BLaER1 treated with 17β-estradiol and CSF1 and Interleukin-3, amounts not matched to agents 10 nM and 100 nM (cell line): ENCODE data around the gene SLC47A2.
"Not testable (repeated sequence)": the region's sequence is repeated elsewhere in the genome, so short reads cannot be mapped to it uniquely, and the experiment has no call there.

Experiments used
- H3K27ac ChIP-seq, 11 experiments: shearing (Covaris generic); formaldehyde crosslinking; 2 replicates each; pipeline ENCODE4 v1.8.1; 2022
- H3K27me3 ChIP-seq, 11 experiments: shearing (Covaris generic); formaldehyde crosslinking; 2 replicates each; pipeline ENCODE4 v1.8.1; 2022
- H3K36me3 ChIP-seq, 11 experiments: shearing (Covaris generic); formaldehyde crosslinking; 2 replicates each; pipeline ENCODE4 v1.8.1; 2022
- H3K4me1 ChIP-seq, 10 experiments: shearing (Covaris generic); formaldehyde crosslinking; 2 replicates each; pipeline ENCODE4 v1.8.1; 2022
- H3K4me2 ChIP-seq, 11 experiments: shearing (Covaris generic); formaldehyde crosslinking; 2 replicates each; pipeline ENCODE4 v1.8.1; 2022
- H3K4me3 ChIP-seq, 10 experiments: shearing (Covaris generic); formaldehyde crosslinking; 2 replicates each; pipeline ENCODE4 v1.8.1; 2022
- H3K9ac ChIP-seq, 11 experiments: shearing (Covaris generic); formaldehyde crosslinking; 2 replicates each; pipeline ENCODE4 v1.8.1; 2022
- H3K9me3 ChIP-seq, 11 experiments: shearing (Covaris generic); formaldehyde crosslinking; replicated peaks in 1 of 11; 2 replicates each; pipeline ENCODE4 v1.8.1; 2022
- H4K20me1 ChIP-seq, 11 experiments: shearing (Covaris generic); formaldehyde crosslinking; 2 replicates each; pipeline ENCODE4 v1.8.1; 2022
- Cebpa-rat ChIP-seq, 11 experiments: shearing (Covaris generic); IDR thresholded peaks; 2 replicates each; pipeline ENCODE4 v1.8.1; 2022

Gene SLC47A2

GRCh38 chr17:19706791-19707727 is 9.3 kb downstream of the SLC47A2 start:
- Histone ChIP-seq H3K9me3 (no peaks in the 10 kb centered on the region), H4K20me1 (peaks cover 0 to 10% (median 0%) of the 10 kb centered on the region in 11 experiments; a peak in 1 of 22 replicates), H3K4me2 (peak overlapping the region in 2 of 11 experiments; percentile 5 to 10; a peak in 1 of 22 replicates), H3K27me3 (no peaks in the 10 kb centered on the region), H3K27ac (no peak overlapping the region), H3K9ac (no peak overlapping the region), H3K4me3 (no peak overlapping the region), H3K36me3 (no peaks in the 10 kb centered on the region), H3K4me1 (peaks cover 0 to 4% (median 0%) of the 10 kb centered on the region in 10 experiments; a peak in 3 of 20 replicates)
- no peak for TF ChIP-seq Cebpa-rat (IDR thresholded peaks at IDR 0.05)

GRCh38 chr17:19705771-19706770 is 10.3 kb downstream of the SLC47A2 start:
- TF ChIP-seq Cebpa-rat (IDR thresholded peaks at IDR 0.05), result no peak
- Histone ChIP-seq H3K36me3 (no peaks in the 10 kb centered on the region), H3K4me1 (peaks cover 0 to 4% (median 0%) of the 10 kb centered on the region in 10 experiments; a peak in 3 of 20 replicates), H3K27me3 (no peaks in the 10 kb centered on the region), H3K27ac (no peak overlapping the region), H4K20me1 (peaks cover 0 to 10% (median 0%) of the 10 kb centered on the region in 11 experiments; a peak in 1 of 22 replicates), H3K4me3 (no peak overlapping the region), H3K4me2 (no peak overlapping the region), H3K9ac (no peak overlapping the region), H3K9me3 (no peaks in the 10 kb centered on the region)

GRCh38 chr17:19705201-19705600 is 11.2 kb downstream of the SLC47A2 start:
- no peak for TF ChIP-seq Cebpa-rat (IDR thresholded peaks at IDR 0.05)
- H3K4me3 ChIP-seq, result no peak overlapping the region
- H4K20me1 ChIP-seq, result peaks cover 0 to 10% (median 0%) of the 10 kb centered on the region in 11 experiments; a peak in 1 of 22 replicates
- no peak overlapping the region for H3K27ac ChIP-seq
- no peaks in the 10 kb centered on the region for H3K27me3 ChIP-seq
- no peaks in the 10 kb centered on the region for H3K9me3 ChIP-seq
- no peak overlapping the region for H3K4me2 ChIP-seq
- no peak overlapping the region for H3K9ac ChIP-seq
- no peaks in the 10 kb centered on the region for H3K36me3 ChIP-seq
- peaks cover 0 to 4% (median 0%) of the 10 kb centered on the region in 10 experiments; a peak in 3 of 20 replicates for H3K4me1 ChIP-seq

- no peak for TF ChIP-seq Cebpa-rat (IDR thresholded peaks at IDR 0.05)
- Histone ChIP-seq H3K27ac (no peak overlapping the region), H3K27me3 (no peaks in the 10 kb centered on the region), H3K9ac (no peak overlapping the region), H3K36me3 (no peaks in the 10 kb centered on the region), H4K20me1 (peaks cover 0 to 10% (median 0%) of the 10 kb centered on the region in 11 experiments; a peak in 1 of 22 replicates), H3K4me2 (no peak overlapping the region), H3K9me3 (no peaks in the 10 kb centered on the region), H3K4me3 (no peak overlapping the region), H3K4me1 (peaks cover 0 to 4% (median 0%) of the 10 kb centered on the region in 10 experiments; a peak in 3 of 20 replicates)
Measured at GRCh38 chr17:19703828-19704613, 12.4 kb downstream of the SLC47A2 start.

DNA sequence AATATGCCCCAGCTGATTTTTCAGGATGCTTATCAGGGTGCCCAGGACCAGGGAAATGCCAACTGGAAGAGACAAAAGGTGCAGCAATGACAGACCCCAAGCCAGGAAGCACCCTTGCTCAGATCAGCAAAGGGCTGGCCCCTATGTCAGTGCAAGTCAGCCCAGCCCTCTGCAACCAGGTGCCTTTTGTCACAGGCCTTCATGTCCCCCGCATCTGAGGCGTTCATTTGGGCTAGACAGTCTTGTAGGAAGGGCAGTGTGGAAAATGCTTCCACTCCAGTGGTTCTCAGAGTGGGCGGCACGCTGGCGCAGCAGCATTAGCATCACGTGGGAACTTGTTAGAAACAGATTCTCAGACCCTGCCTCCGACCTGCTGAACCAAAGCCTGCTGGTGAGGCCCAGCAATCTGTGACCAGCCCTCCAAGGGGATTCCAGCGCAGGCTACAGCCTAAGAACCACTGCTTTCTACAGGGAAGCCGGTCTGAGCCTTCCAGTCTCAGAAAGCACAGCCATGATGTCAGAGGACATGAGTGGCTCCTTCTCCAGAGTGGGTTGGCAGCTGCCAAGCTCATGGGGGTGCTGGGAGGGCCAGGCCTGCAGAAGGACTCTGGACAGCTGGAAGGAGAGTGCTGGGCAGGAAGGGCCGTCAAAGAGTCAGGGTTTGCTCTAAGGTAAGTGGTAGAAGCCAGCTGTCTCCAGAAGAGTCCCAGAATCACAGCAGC is 13.1 kb downstream of the SLC47A2 start:
- H3K4me2 ChIP-seq, result no peak overlapping the region
- no peak overlapping the region for H3K4me3 ChIP-seq
- peaks cover 0 to 10% (median 0%) of the 10 kb centered on the region in 11 experiments; a peak in 1 of 22 replicates for H4K20me1 ChIP-seq
- H3K27ac ChIP-seq, result no peak overlapping the region
- no peaks in the 10 kb centered on the region for H3K36me3 ChIP-seq
- H3K4me1 ChIP-seq, result peaks cover 0 to 4% (median 0%) of the 10 kb centered on the region in 10 experiments; a peak in 3 of 20 replicates
- no peak overlapping the region for H3K9ac ChIP-seq
- no peak for TF ChIP-seq Cebpa-rat (IDR thresholded peaks at IDR 0.05)
- no peaks in the 10 kb centered on the region for H3K9me3 ChIP-seq
- no peaks in the 10 kb centered on the region for H3K27me3 ChIP-seq

DNA sequence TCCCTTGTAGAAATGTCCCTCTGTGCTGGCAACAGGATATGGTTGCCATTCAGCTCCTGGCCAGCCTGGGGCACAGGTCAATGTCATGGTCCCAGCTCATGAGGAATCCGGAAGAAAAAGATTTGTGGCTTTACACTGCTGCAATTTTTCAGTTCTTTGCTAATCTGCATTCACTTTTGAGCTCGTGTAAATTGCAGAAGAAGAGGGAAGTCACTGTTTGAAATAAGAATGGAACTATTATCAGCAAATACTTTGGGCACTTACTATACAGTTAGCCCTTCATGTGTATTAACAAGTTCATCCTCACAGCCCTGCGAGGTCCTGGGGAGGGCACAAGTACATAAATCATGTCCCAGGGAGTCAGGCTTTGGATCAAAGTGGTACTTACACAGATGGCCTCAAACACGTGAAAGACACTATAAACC is 14.2 kb downstream of the SLC47A2 start:
- H3K27ac ChIP-seq, result no peak overlapping the region
- H3K9me3 ChIP-seq, result no peaks in the 10 kb centered on the region
- H3K9ac ChIP-seq, result no peak overlapping the region
- H3K27me3 ChIP-seq, result no peaks in the 10 kb centered on the region
- TF ChIP-seq Cebpa-rat (IDR thresholded peaks at IDR 0.05), result no peak
- no peaks in the 10 kb centered on the region for H3K36me3 ChIP-seq
- H3K4me1 ChIP-seq, result peaks cover 0 to 4% (median 0%) of the 10 kb centered on the region in 10 experiments; a peak in 2 of 20 replicates
- no peaks in the 10 kb centered on the region; a peak in 1 of 22 replicates for H4K20me1 ChIP-seq
- no peak overlapping the region for H3K4me3 ChIP-seq
- H3K4me2 ChIP-seq, result no peak overlapping the region

GRCh38 chr17:19686400-19687090 is 29.8 kb downstream of the SLC47A2 start:
- no peaks in the 10 kb centered on the region for H3K4me1 ChIP-seq
- TF ChIP-seq Cebpa-rat (IDR thresholded peaks at IDR 0.05), result no peak
- peaks cover 0 to 14% (median 8%) of the 10 kb centered on the region in 11 experiments; a peak in 9 of 22 replicates for H3K9me3 ChIP-seq

DNA sequence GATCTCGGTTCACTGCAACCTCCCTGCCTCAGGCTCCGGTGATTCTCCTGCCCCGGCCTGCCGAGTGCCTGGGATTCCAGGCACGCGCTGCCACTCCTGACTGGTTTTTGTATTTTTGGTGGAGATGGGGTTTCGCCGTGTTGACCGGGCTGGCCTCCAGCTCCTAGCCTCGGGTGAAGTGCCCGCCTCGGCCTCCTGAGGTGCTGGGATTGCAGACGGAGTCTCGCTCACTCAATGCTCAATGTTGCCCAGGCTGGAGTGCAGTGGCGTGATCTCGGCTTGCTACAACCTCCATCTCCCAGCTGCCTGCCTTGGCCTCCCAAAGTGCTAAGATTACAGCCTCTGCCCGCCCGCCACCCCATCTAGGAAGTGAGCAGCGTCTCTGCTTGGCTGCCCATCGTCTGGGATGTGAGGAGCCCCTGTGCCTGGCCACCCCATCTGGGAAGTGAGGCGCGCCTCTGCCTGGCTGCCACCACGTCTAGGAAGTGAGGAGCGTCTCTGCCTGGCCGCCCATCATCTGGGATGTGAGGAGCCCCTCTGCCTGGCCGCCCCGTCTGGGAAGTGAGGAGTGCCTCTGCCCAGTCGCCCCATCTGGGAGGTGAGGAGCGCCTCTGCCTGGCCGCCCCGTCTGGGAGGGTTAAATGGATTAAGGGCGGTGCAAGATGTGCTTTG is 31.3 kb downstream of the SLC47A2 start:
- H4K20me1 ChIP-seq, H3K9ac ChIP-seq, H3K36me3 ChIP-seq, H3K4me1 ChIP-seq, H3K27ac ChIP-seq, H3K27me3 ChIP-seq, H3K4me2 ChIP-seq, H3K4me3 ChIP-seq: not testable (repeated sequence)
- peaks cover 0 to 14% (median 8%) of the 10 kb centered on the region in 11 experiments; a peak in 9 of 22 replicates for H3K9me3 ChIP-seq

More at GRCh38 chr17:19686400-19687090, 29.8 kb downstream of the SLC47A2 start:
- Histone ChIP-seq H3K4me2 (no peak overlapping the region), H3K9ac (no peak overlapping the region), H3K4me3 (no peak overlapping the region), H3K27me3 (no peaks in the 10 kb centered on the region), H4K20me1 (no peaks in the 10 kb centered on the region), H3K36me3 (no peaks in the 10 kb centered on the region), H3K27ac (no peak overlapping the region)
